GF-D8 (cell line): ENCODE results near the gene PDE4DIP.
"Not testable (repeated sequence)": the region's sequence is repeated elsewhere in the genome, so short reads cannot be mapped to it uniquely, and the experiment has no call there.

Experiments
- DNase-seq: peaks from one replicate; lab custom pipeline; 2025; lab: John Stamatoyannopoulos, UW

Gene PDE4DIP

DNA sequence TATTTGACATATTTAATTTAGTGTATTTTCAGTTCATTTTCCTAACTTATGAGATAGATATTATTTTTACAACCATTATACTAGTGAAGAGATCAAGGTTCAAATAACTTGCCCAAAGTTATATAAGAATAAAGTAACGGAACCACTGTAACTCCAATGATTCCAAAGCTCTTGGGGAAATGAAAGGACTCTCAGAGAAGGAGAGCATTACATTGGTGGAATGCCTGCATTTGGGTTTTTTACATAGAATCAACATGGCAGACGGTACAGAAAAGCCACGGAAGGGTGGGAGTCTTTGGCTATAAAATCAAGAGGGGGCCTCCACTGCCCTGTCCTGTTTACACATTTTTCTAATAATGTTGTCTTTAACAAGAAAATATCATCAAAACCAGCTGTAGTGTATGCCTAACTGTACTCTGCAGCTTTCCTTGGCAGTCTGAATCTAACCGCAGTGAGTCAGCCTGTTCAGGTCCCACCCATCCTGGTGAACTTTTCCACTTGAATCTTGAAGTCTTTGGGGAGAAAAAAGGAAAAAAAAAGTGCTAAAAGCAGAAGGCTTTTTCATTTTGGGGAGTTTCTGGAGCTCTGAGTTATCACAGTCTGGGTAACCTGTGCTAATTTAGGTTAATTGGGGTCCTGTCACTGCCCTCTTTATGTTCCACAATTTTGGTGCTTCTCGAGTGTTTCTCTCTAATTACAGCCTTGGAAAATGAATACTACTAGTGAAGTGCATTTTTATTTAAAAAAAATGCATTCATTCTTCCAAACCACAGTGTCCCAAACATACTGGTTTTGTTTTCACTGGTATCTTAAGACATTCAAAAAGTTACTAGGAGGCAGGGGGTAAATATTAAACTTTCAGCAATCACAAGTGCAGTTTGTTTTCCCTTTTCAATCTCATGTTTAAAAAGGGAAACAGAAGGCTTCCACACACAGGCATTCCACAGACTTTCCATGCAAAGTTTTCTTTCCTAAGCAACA lies 30.5 kb downstream of the PDE4DIP start:
- DNase-seq = not testable (repeated sequence)

DNA sequence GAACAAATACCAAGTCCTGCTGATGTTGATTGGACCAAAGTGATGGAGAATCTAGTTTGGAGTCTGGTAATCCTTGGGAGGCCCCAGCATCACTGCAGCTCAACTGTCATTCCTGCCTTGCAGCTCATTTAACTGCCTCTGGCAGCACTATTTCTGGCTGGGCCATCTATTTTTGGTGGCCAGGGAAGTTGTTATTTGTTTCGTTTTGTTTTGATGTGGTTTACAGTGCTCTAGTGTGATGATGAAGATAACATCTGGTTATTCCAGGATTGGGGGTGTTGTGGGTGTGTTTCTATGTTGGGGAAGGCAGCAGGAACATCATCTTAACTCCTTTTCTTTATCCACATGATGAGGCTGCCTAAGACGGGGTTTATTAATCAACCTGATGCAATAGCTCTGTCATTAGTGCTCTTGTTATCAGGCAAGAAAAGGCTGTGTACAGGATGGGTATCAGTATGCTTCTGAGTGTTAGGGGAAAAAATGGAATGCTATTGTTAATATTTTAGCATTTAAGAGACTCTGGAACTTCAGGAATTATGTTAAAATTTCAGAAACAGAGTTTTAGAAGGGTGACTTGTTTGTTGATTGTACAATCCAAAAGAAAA lies 35.7 kb downstream of the PDE4DIP start:
- DNase-seq = not testable (repeated sequence)

DNA sequence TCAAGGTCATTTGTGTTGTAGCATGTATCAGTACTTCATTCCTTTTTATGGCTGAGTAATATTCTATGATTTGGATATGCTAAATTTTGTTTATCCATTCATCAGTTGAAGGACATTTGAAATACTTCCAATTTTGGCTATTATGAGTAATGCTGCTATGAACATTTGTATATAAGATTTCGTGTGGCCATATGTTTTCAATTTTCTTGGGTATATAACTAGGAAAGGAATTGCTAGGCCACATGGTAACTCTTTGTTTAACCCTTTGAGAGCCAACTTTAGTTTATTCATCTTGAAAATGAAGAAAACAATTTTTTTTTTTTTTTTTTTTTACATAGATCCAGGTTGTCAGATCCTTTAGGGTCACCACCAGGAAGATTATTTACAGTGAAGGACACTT lies 37.0 kb downstream of the PDE4DIP start:
- not testable (repeated sequence) for DNase-seq

DNA sequence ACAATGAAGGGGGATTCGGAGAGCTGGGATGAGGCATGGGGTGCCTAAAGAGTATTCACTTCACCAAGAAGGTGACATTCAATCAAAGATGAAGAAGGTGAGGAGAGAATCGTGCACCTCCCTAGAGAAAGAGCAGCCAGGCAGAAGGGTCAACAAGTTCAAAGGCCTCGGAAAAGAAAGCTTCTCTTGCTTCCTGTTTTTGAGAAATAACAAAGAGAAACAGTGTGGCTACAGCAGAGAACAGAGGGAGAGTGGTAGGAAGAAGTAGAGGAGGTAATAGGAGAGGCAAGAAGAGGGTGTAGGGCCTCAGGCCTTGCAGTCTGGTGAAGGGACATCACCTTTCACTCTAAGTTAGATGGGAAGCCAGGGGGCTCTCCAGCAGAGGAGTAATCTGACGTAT lies 41.0 kb downstream of the PDE4DIP start:
- DNase-seq = not testable (repeated sequence)

DNA sequence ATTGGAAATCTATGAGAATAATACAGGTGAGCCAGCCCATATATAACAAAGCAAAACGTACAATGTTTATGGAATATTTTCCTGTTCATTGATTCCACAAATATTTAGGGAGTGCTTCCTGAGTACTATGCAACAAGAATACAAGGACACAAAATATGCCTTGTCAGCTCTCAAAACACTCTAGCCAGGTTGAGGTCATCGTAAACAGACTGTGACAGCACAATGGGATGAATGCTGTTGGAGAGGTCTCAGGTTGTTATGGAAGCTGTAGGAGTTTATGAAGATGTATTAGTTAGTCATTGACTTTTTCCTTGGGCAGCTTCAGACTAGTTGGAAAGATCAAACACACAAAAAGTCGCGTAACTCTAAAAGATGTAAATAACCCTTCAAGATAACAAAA lies 42.1 kb downstream of the PDE4DIP start:
- not testable (repeated sequence) for DNase-seq

DNA sequence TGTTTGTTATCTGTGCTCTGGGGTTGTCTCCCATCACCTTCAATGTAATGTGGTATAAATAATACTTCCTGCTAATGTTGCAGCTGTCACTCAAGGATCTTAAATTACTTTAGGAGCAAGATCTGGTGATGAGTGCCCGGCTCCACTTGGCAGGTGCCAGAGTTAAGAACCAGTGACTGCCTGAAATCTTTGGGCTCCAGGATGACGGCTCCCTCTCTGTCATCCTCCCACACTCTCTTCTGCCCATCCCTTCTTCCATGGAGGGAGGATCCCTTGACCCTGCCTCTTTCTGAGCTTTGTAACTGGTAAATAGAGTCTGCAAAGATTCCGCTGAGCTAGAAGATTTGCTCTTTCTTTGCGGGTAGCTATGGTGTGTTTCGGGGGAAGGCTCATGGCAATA lies 44.4 kb downstream of the PDE4DIP start:
- not testable (repeated sequence) for DNase-seq

DNA sequence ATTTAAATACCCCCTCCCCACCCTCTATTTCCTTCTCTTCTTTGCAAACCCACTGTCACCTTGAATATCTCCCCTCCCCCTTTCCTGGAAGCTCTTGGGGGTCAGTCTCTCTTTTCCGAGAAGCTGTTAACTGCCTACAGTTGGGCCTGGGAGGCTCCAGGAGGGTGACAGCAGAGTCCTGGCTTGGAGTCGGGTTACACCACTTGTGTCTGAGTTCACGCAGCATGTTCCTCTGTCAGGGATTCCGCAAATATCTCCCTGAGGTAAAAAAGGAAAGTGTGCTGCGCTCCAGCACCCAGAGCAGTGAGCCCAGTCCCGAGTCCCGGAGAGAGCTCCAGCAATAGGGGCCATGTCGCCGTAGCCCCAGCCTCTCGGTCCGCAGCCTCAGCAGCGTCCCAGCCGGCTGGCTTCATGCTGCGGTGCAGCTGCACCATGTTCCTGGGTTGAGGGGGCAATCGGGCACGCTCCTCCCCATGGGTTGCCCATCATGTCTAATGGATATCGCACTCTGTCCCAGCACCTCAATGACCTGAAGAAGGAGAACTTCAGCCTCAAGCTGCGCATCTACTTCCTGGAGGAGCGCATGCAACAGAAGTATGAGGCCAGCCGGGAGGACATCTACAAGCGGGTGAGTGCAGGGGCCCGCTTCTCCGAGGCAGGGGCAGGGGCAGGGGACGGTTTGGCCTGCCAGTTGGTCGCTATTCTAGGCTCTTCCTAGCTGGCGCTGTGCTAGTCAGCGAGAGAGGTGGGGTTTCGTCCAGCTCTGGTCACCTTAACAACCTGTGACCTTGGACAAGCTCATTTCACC lies 45.2 kb downstream of the PDE4DIP start:
- not testable (repeated sequence) for DNase-seq

DNA sequence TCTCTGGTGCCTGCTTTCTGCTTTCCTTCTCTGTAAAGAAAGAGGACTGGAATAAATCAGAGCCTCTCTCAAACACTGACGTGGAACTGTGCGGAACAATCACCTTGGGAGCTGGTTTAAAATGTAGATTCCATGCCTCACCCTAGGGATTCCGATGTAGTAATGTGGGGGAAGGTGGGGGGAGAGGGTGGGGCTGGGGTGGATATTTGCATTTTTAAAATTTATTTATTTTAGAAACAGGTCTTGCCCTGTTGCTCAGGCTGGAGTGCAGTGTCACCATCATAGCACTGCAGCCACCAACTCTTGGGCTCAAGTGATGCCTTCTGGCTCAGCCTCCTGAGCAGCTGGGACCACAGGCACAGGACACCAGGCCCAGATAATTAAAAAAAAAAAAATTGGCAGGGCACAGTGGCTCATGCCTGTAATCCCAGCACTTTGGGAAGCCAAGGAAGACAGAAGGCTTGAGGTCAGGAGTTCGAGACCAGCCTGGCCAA lies 45.9 kb downstream of the PDE4DIP start:
- not testable (repeated sequence) for DNase-seq

DNA sequence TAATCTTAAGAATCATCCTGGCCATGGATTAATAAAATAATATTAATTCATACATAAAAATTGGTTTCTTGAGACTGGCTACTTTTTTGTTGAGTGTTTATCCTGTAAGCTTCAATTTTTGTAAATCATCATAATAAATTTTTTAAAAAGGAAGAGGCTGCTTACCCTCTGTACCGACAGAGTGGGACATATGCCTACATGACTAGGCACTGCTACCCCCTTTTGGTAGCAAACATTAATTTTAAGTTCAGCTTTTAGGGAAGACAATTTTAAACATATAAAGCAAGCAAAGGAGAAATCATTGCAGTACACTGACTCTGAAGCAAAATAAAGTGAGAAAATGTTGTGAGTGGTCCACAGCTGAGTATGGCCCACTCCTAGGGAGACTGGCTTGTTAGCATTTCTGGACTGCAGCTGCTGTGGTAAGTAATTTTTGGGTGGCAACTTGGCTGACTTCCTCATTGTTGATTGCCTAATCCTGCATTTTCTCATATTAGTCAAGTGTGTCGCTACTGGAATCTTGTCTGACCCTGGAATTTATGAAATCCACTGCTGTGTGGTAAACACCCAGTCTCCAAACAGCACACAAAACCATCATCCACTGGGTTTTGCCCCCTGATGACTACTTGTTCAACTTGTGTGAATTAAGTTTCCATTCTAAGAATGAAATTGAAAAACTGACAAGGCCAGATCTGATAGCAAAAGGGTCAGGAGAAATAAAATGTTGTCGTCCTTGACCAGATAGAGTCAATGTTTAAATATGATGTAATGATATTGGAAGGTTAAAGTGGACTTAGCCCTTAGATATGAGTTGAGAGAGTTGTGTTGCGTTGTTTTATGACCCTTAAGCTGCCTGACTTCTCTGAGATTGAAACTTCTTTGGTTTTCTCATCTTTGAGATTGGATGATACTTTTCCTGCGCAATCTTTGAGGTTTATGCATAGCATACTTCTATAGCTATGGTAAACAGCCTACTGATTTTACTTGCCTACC lies 50.4 kb downstream of the PDE4DIP start:
- not testable (repeated sequence) for DNase-seq

DNA sequence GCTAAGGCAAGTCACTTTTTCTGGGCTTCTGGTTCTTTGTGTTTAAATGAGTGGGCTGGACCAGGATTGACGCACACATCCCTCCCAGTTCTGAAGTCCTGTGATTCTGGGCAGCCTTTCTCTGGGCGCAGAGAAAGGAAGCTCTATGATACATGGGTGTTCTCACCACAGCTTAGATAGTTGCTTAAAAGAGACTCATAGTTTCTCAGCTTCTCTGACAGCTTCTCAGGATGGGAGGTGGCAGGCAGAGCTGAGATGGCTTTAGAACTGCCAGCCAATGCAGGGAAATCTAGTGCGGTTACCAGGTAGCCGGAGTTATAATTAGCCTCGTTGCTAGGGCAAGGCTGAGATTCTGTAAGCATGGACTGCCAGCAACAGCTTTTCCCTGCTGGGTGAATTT lies 55.8 kb downstream of the PDE4DIP start:
- DNase-seq = not testable (repeated sequence)

DNA sequence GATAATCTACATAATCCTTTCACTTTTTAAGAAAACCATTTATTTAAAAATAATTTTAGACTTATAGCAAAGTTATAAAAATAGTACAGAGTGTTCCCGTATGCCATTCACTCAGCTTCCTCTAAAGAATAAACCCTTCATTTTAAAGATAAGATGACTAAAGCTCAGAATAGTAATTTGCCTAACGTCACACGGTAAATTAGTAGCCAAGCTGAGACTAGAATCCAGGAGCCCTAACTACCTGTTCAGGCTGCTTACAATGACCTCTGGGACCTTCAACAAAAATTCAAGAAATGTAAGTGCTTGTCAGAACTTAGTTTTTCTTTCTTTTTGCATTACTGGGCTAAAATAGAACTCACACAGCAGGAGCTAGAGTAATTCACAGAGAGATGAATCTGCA lies 56.5 kb downstream of the PDE4DIP start:
- DNase-seq = not testable (repeated sequence)

DNA sequence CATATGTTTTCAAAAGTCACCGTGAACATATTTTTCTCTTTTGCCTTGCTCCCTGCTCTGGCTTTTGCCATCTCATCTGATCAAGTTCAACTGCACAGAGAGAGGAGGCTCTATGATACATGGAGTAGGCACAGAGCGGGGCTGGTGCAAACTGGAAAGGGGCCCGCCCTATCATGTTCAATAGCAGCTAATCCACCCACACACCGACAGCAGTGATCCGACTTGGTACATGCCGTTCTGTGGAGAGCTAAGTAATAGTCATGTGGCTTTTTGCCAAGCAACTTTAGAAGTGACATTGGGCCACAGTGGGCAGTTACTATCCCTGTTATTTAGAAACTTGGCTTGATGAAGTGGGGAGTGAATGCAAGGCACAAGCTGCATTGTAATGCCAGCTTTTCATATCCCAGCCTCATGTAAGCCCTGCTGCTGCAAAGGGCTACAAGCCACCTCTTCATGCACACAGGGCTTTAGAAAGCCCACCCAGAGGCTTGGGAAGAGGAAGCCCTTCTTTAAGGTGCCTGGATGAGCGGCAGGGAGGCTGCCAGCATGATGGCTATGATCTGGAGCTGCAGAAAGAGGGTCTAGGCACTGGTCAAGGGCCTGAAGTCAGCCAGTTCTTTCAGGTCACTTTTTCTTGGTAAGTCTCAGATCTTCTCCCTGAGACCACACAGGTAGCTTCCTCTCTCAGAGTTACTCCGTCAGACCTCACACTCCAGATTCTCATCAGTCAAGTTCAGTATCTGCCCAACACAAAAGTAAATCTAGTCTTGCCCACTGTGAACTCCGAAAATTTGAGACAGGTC lies 57.1 kb downstream of the PDE4DIP start:
- not testable (repeated sequence) for DNase-seq

DNA sequence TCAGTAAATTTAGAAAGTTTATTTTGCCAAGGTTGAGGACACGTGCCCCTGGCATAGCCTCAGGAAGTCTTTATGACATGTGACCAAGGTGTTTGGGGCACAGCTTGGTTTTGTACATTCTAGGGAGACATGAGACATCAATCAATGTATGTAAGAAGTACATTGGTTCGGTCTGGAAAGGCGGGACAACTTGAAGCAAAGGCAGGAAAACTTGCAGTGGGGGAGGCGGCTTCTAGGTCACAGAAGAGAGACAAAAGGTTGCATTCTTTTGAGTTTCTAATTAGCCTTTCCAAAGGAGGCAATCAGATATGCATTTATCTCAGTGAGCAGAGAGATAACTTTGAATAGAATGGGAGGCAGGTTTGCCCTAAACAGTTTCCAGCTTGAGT lies 57.7 kb downstream of the PDE4DIP start:
- not testable (repeated sequence) for DNase-seq

DNA sequence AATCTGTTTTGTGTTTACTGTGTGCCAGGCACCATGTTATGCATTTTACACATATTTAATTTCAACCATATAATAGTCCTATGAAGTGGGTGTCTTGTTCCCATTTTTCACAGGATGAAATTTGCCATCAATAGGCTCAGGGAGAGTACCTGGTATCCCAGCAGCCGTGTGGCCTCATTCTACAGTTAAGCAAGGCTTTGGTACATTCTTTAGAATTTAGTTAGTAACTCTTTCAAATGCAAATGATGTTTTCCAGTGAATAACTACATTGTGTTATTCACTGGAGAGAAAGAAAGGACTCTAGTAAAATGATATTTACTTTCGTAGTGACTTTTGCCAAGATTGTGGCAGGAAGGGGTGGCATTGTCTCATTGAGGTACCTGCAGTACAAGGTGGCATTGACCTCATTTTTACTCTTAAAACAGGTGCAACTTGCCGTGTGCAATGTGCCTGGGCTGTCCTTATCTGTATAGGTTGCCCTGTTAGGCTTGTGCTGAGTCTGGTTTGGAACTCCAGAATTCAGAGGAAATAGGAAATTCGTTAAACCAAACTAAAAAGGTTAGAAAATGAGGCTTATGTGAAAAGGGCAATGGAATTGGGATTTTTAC lies 65.1 kb downstream of the PDE4DIP start:
- DNase-seq = not testable (repeated sequence)

DNA sequence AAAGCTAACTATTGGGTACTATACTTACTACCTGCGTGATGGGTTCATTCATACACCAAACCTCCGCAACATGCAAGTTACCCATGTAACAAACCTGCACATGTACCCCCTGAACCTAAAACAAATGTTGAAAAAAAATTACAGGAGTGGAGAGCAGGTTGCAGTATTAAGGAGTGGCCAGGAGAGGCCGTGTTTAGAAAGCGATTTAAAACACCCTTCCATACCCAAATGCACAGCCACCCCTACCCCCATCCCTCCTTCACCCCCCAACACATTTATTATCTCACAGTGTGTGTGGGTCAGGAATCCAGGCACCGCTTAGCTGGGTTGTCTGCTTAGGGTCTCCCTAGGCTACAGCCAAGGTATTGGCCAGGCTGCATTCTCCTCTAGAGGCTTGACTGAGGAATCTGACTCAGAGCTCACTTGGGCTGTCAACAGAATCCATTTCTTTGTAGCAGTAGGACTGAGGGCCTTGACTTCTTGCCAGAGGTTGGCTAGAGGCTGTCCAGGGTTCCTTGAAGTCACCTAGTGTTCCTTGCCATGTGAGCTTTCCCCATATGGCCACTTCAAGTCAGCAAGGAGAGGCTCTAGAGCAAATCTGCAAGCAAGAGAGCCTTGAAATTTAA lies 67.2 kb downstream of the PDE4DIP start:
- not testable (repeated sequence) for DNase-seq

DNA sequence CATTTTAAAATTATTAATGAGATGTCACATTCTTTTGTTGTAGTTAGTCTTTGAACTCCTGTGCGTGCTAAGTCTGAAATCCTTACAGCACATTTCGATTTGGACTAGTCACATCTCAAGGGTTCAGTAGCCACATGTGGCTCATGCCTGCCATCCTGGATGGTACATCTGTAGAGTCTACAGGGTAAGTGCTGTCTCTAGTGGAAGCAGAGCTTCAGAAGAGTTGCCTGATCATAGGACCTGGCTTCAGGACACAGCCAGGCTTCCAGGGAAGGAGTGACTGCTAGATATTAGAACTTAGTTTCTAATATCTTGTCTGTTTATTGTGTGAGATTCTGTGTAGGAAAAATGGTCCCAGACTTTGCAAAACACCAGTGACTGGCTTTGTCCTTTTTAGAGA lies 72.0 kb downstream of the PDE4DIP start:
- not testable (repeated sequence) for DNase-seq

DNA sequence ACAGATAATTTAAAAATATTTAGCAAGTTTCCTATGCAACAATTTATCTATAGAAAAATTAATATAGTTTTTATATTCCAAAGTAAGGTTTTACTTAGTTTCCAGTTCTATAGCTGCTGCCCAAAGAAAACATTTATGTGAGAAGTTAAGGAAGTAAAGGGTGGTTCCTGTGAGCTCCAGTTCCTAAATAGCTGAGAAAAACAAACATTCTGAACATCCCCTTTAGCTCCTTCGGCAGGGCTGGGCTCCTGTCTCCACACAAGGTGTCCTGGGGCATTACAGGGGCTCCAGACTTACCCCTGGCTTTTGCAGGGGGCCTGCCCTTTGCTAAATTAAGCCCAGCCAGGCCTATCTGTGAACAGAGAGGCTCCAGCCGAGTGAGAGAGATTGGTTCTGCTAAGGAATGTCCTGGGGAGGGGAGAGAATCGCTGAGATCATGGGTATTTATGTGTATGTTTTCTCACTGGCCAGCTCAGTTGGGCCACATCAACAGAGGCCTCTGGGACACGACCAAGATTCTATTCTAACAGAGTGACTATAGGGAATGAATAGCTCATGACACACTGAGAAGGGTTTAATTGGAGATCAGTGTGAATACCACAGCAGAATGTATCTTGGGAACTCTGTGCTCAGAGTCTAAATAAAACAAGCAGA lies 72.6 kb downstream of the PDE4DIP start:
- not testable (repeated sequence) for DNase-seq

DNA sequence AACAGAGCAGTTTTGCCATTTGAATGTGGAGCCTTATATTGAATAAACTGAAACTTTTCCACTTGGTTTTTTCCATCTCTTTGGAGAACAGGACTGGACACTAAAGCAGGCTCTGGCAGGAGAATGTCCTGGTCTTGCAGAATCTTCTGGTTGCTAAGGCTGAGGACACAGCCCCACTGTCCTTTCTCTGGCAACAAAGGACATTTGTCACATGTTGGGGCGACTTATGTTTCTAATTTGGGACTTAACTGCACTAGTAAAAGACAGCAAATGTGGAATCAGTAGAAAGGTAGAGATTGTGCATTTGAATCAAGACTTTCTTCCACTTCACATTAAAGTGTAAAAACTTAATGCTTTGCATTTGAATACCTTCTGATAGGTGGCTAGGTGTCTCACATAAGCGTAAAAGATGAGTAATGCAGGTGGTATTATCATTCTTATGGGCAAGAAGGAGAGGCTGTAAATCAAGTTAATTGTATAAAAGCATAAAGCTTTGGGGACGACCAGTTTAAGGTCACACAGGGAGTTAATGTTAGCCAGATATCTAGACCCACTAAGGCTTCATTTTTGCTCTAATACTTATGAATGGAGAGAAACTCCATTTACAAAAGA lies 74.7 kb downstream of the PDE4DIP start:
- not testable (repeated sequence) for DNase-seq
